HPDE6-E6E7 (cell line): ENCODE measurements around the gene AP1AR.
"Not testable (repeated sequence)": the region's sequence is repeated elsewhere in the genome, so short reads cannot be mapped to it uniquely, and the experiment has no call there.

ENCODE experiments used
- DNase-seq: peaks from one replicate; pipeline ENCODE4 v3.0.0; 2011; ENCODE audit warnings: missing footprints; ENCODE audit errors: extremely low spot score

AP1AR gene

DNA sequence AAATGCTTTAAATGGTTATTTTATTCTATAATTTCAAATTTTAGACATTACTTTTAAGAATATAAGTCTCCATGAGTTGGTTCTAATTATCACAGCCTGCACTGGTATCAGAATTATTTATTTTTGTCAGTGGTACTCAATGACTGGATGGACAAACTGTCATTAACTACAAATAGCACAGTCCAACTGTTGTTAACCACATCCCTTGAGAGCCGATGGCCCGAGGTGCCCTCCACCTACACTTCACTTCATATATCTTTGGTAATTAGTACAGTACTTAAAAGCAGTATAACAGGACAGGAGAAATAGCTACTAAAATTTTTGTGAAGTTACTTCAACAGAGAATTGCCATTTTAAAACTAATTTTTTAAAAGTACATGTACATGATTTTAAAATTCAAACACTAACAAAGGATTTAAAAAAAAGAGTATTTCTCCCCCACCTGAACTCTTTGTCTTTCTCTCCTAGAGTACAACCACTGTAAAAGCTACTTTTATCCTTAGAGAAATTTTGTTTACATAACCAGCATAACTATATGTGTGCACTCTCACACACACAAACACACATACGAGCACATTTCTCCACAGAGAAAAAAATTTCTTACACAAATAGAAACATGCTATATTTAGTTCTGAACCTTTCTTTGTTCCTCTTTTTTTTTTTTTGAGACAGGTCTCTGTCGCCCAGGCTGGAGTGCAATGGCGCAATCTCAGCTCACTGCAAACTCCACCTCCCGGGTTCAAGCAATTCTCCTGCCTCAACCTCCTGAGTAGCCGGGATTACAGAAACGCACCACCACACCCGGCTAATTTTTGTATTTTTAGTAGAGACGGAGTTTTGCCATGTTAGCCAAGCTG, 47.7 kb downstream of the AP1AR start:
- DNase-seq, result no peak

DNA sequence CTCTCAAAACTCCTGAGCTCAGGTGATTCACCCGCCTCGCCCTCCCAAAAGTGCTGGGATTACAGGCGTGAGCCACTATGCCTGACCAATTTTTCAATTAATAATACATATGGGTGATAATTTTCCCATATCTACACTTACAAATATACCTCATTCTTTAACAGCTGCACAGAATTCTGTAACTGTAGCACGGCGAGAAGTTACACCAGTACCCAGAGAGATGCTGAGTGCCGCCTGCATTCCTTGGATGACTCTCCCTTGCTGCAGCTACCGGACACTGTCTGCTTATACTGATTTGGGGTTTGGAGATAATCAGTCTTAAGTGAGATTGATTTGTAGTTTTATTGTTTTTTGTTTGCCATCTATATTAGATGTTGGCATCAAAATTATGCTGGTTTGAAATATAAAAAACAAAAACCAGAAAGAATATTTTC, 48.3 kb downstream of the AP1AR start:
- DNase-seq, result no peak

DNA sequence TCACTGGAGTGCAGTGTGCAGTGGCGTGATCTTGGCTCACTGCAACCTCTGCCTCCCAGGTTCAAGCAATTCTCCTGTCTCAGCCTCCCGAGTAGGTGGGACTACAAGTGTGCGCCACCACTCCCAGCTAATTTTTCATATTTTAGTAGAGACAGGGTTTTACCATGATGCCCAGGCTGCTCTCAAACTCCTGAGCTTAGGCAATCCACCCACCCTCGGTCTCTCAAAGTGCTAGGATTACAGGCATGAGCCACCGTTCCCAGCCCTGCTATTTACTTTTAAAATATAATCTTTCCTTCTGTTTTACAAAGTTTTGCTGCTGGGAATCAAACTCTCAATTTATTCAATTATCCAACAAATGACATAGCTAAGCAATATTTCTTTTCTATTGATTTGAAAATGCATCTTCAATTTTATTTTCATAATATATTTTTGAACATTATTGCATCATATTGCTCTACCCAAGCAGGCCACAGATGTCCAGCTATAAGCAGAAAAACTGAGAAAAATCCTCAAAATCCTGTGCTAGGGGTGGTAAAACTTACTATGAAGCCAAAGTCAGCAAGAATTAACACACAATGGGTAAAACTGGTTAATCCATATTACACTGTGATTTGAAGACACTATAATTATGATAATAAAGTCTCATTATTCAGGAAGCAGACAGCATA, 48.9 kb downstream of the AP1AR start:
- no peak for DNase-seq

DNA sequence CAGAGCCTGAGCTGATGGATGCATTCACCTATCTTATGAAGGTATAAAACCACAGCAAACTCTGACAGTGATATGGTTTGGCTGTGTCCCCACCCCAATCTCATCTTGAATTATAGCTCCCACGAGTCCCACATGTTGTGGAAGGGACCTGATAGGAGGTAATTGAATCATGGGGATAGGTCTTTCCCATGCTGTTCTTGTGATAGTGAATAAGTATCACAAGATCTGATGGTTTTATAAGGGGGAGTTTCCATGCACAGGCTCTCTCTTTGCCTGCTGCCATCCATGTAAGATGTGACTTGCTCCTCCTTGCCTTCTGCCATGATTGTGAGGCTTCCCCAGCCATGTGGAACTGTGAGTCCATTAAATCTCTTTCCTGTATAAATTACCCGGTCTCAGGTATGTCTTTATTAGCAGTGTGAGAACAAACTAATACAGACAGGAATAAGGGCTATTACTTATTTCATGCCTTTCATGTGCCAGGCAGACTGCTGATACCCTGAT, 50.4 kb downstream of the AP1AR start:
- not testable (repeated sequence) for DNase-seq

DNA sequence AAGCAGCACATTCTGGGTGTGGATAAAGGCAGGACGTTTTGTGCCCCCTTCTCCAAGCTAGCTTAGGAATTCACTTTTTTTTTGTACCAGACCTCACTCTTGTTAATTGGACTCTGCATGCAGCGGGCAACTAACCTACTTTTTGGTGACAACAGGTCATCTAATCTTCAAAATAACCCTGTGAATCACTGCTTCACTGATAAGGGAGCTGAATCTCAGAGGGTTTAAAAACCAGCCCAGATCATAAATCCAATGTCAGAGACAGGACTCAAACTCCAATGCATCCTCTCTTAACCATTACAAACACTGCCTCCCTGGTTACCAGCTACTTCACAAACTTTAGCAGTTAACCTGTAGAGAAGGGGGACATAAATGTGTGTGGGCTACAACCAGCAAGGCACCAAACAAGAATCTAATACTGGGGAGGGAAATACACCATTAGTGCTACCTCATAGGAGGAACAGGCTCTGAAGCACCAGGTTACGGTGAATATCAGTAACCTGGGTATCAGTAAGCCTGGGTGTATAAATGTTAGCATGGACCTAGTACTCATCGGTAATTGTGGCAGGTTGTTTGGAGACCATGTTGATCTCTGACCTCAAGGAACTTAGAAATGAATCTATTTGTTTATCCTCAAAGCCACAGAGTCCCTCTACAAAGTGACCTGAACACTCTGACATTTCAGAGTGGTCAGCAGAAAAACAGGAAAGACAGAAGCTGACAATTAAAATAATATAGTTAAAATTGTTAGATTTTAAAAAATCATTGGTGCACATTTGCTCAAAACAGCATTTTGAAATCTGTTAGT, 51.5 kb downstream of the AP1AR start:
- no peak for DNase-seq

DNA sequence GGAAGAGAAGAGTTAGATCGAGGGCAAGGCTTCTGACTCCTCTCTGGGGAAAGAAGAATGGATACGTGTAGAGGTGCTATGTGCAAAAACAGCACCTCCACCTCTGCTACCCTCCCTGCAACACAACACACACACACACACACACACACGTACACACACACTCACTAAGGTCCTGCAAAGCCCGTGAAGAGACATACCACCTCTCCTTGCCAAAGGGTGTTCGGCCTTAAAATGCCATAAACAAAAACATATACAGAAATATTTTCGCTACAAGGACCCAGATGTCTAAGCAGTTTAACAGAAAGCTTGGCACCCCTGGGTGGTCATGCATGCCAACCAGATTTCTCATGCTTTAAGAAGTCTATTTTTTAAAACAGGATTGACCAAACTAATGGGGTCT, 52.6 kb downstream of the AP1AR start:
- DNase-seq, result no peak

DNA sequence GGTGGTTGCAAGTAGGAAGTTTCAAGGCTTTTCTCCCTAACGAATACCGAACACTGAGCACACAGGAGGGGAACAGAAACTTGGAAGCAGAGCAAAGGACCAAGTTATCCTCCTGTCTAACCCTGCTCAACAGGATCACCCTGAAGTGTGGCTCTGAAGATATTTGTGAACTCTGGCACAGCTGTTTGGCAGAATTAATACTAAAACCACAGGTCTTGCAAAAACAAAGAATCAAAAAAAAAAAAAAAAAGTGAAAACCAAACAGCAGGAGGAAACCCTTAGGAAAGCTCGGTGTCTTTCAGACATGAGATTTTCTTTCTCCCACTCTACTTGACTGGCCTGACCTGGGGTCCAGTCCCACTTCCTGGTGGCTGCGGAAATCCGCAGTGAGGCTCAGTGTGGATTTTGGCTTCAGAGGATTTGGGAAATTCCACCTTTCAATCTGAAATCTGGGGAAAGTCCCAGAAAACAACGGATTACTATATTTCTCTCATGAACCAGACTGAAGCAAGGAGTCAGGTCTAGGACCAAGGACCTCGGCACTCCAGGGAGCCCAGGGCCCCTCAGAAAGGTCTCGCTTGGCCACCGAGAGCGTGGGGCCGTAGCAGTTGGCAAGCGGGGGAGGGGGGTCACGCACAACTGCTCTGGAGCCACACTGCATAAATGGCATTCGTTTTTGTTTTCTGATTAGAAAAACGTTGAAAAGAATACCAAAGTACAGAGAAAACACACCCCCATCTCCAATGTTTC, 53.2 kb downstream of the AP1AR start:
- no peak for DNase-seq

DNA sequence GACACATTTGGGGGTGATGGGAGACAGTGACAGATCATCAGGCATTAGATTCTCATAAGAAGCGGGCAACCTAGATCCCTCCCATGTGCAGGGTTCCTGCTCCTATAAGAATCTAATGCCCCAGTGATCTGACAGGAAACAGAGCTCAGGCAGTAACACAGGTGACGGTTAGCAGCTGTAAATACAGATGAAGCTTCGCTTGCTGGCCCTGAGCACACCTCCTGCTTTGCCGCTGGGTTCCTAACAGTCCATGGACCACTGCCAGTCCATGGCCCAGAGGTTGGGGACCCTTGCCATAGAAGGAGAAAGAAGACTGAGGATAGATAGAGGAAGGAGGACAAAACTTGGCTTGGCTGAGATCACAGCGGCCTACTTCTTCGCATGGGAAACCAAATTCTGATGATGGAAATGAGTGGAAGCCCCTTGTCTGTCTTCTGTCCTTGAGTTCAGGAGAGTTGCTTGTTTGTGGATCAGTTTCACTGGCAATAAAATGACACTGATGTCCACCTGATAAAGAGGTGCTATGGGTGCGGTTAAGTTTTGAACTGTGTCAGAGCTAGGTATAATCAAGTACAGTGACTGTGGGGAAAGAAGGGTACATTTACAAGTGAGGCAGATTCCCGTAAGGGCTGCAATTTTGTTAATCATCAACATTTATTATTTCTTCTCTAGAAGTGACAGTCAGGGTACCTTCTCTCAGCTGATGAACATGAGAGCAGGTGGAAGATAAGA, 55.8 kb downstream of the AP1AR start:
- no peak for DNase-seq

DNA sequence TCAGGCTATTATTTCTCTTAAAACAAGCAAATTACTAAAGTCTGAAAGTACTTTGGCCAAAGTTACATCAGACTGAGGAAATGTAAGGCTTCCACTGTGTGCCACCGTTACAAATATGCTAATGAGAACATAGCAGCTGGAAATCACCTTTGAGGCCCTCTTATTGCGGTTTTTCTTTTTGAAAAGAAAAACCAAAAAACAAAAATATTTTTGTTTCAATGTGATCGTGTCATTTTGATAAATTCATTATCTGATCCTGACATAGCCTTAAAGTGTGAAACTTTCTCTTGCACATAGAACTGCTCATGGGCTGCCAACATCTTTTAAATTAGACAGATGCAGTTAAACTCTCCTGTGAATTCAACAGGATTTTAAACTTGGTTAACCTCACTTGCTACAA, 56.9 kb downstream of the AP1AR start:
- no peak for DNase-seq

DNA sequence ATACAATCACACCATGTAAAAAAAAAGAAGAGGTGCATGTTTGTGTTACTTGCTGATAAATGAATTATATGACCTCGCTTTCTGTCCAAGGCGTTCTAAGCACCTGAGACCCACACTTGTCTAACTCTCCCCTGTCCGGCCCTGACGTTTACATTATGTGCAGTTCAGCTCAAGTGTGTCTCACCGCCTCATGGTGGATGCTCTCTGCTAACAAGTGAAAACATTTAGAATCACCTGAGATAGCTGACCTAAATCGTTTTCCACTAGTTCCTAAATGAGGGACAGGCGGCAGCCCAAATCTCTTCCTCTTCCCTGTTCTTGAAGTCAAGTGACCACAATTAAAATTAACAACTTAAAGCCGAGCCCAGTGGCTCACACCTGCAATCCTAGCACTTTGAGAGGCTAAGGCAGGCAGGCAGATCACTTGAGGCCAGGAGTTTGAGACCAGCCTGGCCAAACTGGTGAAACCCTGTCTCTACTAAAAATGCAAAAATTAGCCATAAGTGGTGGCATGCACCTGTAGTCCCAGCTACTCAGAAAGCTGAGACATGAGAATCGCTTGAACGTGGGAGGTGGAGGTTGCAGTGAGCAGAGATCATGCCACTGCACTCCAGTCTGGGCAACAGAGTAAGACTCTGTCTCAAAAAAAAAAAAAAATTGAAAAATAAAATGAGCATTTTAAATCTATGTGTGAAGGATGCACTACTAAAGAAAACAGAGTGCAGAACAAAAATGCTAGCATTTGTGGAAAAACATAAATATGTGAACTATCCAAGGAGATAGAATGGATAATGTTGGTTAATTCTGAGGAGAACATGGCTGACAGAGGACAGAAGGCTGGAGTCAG, 58.0 kb downstream of the AP1AR start:
- no peak for DNase-seq

DNA sequence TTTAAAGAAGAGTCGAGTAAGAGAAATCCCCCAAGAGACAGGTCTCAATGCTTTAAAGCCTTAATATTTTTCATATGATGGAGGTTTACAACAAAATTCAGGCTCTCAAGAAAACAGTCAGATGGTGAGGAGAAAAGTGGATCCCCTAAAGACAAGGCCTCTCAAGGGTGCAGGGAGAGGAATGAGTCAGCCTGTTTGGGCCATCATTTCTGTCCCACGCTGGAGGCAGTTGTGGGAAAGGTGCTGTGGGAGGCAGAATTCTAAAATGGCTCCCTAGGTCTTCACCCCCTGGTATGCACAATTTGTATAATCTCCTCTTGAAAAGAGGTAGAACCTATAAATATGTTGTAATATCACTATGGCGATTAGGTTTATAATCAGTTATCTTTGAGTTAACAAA, 58.8 kb downstream of the AP1AR start:
- no peak for DNase-seq

DNA sequence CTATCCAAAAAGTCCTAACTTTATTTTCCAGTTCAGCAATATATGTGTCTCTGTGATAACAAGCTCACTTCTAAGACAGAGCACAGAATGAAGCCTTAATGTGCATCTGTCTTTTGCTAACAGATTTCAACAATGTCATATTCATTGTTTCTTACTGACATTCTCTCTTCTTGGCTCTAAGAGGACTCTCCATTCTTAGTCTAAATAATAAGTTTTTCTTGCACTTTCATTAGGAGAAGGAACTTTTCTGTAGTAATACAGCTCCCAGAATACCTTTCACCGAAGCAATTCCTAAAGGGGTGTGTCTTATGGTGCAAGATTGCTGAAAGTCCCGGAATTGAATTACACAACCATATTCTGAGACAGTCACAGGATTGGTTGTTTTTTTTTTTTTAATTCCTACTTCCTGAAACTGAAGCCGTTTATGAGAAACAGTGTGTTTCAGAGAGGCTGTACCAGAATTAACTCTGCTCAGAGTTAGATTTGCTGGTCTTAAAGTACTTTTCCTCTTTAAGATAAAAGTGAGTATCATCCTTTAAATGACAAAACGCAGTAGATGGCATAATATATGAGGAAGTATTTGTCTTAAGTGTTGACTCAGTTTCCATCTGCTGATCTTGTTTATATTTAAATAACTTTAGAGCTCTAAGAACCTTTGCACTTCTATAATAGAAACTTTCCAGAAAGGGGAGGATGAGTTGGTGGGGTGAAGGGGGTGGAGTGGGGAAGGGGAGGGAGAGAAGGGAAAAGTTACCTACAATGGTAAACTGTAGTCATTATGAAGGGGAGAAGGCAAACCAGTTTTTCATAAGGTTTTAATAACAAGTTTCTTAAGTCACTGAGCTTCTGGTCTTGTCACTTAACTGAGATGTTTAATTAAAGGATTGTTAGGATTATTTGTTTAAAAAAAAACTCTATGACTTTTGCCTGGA, 65.6 kb downstream of the AP1AR start, which contains the start of gene ALPK1:
Gene ALPK1, plus strand, starts transcription at position 421 of the 932 bp plus-strand sequence.
- peak; percentile 69 for DNase-seq

DNA sequence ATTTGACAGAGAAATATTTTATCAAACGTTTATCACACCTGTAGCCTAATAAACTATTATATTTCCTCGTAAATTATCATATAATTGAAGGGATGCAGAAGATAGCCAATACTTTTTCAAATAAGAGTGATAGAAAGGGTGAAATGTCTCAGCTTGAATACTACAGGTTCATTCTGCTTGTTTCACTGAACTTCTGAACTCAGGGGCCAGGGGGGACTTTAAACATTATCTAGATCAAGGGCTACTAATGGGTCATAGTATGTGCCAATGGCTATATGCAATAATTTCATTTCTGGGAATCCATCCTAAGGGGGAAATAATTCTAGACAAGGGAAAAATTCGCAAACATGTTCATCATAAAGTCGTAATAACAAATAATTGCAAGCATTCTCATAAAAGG, 68.1 kb downstream of the AP1AR start:
- no peak for DNase-seq

DNA sequence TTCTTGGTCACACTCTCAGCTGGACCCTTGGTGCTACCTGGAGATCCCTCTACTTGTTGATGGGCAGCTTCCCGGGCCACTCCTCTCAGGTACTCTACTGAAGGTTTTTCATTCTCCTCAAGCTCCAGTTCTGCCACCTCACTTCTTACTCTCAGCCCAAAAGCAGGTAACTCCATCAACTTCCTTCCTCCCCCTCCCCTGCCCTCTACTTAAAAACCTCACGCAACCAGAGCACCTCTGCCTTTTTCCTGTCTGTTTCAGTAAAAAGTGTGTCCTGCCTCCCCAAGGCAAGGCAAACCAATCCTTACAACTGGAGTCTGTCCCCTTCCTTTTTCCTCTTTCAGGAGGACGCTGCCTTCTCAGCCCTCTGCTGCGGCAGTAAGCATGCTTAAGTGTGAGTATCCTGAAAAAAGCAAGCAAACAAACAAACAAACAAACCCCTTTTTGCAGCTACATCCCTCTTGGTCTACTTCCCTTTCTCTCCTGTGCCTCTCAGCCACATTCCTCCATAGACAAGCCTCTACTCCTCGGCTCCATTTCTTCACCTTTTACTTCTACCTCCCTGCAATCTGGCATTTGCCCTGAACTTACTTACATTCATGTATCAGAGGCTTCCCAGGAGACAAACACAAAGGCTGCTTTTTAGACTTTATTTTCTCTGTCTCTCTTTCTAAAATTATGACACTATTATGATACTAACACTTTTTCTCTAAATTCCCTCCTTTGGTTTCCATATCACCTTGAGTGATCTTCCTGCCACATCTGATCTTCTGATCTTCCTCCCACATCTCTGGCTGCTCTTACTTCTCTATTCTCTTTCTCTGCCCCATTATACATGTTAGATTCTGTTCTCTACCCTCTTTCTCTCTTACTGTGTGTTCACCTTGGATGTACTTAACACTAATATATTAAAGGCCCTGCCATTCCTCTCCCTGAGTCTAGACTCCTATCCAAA, 71.0 kb downstream of the AP1AR start:
- no peak for DNase-seq

DNA sequence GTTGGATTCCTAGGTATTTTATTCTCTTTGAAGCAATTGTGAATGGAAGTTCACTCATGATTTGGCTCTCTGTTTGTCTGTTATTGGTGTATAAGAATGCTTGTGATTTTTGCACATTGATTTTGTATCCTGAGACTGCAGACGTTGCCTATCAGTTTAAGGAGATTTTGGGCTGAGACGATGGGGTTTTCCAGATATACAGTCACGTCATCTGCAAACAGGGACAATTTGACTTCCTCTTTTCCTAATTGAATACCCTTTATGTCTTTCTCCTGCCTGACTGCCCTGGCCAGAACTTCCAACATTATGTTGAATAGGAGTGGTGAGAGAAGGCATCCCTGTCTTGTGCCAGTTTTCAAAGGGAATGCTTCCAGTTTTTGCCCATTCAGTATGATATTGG, 73.9 kb downstream of the AP1AR start:
- DNase-seq, result not testable (repeated sequence)

DNA sequence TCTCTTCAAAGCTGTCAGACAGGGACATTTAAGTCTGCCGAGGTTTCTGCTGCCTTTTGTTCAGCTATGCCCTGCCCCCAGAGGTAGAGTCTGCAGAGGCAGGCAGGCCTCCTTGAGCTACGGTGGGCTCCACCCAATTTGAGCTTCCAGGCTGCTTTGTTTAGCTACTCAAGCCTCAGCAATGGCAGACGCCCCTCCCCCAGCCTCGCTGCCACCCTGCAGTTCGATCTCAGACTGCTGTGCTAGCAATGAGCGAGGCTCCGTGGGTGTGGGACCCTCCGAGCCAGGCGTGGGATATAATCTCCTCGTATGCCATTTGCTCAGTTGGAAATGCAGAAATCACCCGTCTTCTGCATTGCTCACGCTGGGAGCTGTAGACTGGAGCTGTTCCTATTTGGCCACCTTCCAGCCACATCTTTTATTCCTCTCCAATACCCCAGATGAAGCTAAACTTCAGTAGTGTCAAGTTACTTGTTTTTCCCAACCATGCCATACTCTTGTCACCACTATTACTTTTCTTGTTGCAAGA, 77.7 kb downstream of the AP1AR start:
- not testable (repeated sequence) for DNase-seq

DNA sequence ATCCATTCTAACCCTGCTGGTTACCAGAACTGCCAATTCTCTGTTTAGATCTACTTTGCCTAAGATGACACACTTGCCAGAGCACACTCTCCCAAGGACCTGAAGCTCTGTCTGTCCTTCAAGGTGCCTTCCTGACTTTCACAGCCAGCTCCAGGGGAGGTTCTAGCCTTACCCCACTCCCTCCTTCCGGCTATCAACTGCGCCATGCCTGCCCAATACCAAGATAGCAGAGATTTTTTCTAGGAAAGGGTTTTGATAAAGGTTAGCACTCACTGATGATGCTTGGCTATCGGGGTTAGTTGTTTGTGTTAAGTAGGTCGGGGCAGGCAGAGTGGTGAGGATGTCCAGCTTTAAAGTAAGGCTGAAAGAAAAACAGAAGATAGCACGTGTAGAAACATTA, 79.9 kb downstream of the AP1AR start:
- no peak for DNase-seq
